HG03432 (cell line): ENCODE measurements around the gene RNF34.

ENCODE experiments used
- ATAC-seq: cut with Tn5 transposase; IDR thresholded peaks from one replicate; pipeline ENCODE4 v1.9.1; 2021; ENCODE audit warnings: mild to moderate bottlenecking, moderate library complexity; ENCODE audit not compliant: unreplicated experiment

Gene RNF34

GRCh38 chr12:121388421-121388981, 11.4 kb upstream of the RNF34 start:
- no peak for ATAC-seq

- no peak for ATAC-seq
Observed at GRCh38 chr12:121390856-121391255, 9.1 kb upstream of the RNF34 start.

- no peak for ATAC-seq
Observed at GRCh38 chr12:121391619-121392324, 8.1 kb upstream of the RNF34 start.

GRCh38 chr12:121392325-121392716, 7.6 kb upstream of the RNF34 start:
- no peak for ATAC-seq

- ATAC-seq, result no peak
Observed at GRCh38 chr12:121397521-121397920, 2.4 kb upstream of the RNF34 start.

GRCh38 chr12:121398355-121398754, 1.6 kb upstream of the RNF34 start:
- ATAC-seq, result no peak

GRCh38 chr12:121400332-121401139, 618 bp downstream of the RNF34 start:
- ATAC-seq, result peak; percentile 33

GRCh38 chr12:121403721-121404120, 3.8 kb downstream of the RNF34 start:
- no peak for ATAC-seq

- no peak for ATAC-seq
Observed at GRCh38 chr12:121404734-121405133, 4.8 kb downstream of the RNF34 start.

GRCh38 chr12:121405211-121405610, 5.3 kb downstream of the RNF34 start:
- ATAC-seq, result no peak

- no peak for ATAC-seq
Observed at GRCh38 chr12:121413917-121414316, 14.0 kb downstream of the RNF34 start.

GRCh38 chr12:121417847-121418246, 17.9 kb downstream of the RNF34 start:
- ATAC-seq, result no peak

GRCh38 chr12:121420109-121420508, 20.2 kb downstream of the RNF34 start:
- no peak for ATAC-seq

- ATAC-seq, result no peak
Observed at GRCh38 chr12:121423253-121423652, 23.3 kb downstream of the RNF34 start.

GRCh38 chr12:121423682-121424623, 24.0 kb downstream of the RNF34 start:
- no peak for ATAC-seq

- ATAC-seq, result no peak
Observed at GRCh38 chr12:121424624-121424975, 24.7 kb downstream of the RNF34 start.

GRCh38 chr12:121427556-121428050, 27.7 kb downstream of the RNF34 start:
- ATAC-seq, result no peak

- no peak for ATAC-seq
Observed at GRCh38 chr12:121428883-121429282, 29.0 kb downstream of the RNF34 start.

GRCh38 chr12:121430833-121431415, 31.0 kb downstream of the RNF34 start:
- ATAC-seq, result no peak

- ATAC-seq, result no peak
Observed at GRCh38 chr12:121432740-121433480, 33.0 kb downstream of the RNF34 start.
